HG03432 (cell line): ENCODE measurements around the gene RUVBL2.
"Not testable (repeated sequence)": the region's sequence is repeated elsewhere in the genome, so short reads cannot be mapped to it uniquely, and the experiment has no call there.

Source experiments
- ATAC-seq: cut with Tn5 transposase; IDR thresholded peaks from one replicate; pipeline ENCODE4 v1.9.1; 2021; ENCODE audit warnings: mild to moderate bottlenecking, moderate library complexity; ENCODE audit not compliant: unreplicated experiment

The RUVBL2 gene

DNA sequence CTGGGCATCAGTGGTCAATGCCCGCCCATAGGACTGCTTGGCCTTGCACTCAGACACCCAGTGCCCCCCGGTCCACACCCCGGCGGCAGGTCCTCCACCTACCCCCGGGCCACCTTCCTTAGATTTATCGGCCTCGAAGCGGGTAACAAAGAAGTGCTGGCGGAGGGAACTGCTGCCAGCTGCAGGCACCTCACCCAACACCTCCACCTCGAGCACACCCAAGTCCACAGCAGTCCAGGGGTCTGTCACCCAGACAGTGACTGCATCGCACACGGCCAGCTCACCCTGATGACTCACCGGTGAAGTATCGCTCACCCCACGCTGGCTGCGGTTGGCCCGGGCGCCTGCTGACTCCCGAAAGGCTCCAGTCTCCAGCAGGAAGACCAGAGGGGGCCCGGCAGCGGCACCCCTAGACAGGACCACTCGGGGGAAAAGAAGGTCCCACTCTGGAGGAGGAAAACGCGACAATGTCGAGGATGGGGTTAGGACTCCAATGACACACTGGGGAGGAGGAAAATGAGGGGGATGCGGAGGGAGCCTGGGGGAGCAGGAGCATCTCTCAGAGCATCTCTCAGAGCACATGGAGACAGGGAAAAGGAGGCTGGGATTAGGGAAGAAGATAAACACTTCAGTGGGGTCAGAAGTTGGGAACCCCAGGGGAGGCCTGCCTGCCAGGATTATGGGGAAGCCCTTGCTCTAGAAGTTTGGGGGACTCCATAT is 45.0 kb downstream of the RUVBL2 start:
- not testable (repeated sequence) for ATAC-seq

DNA sequence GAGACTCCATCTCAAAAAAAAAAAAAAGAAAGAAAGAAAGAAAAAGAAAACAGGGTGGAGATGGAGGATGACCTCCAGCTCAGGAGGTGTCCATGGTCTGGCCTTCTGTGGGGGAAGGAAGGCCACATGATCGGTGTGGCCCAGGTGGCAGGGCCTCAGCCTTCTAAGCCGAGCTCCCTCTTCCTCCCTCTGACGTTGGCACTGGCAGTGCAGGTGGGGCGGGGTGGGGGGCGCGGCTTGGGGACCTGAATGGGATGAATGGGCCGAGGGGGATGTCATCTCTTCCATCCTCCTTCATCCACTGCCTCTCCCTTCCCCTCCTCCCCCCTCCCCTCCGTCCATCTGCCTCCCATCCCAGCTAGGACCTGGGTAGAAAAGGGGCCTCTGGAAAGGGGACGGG is 46.0 kb downstream of the RUVBL2 start:
- not testable (repeated sequence) for ATAC-seq

DNA sequence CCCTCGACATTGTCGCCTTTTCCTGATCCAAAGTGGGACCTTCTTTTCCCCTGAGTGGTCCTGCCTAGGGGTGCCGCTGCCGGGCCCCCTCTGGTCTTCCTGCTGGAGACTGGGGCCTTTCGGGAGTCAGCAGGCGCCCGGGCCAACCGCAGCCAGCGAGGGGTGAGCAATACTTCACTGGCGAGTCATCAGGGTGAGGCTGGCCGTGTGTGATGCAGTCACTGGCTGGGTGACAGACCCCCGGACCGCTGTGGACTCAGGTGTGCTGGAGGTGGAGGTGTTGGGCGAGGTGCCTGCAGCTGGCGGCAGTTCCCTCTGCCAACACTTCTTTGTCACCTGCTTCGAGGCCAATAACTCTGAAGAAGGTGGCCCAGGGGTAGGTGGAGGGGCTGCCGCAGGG is 48.5 kb downstream of the RUVBL2 start:
- ATAC-seq: no peak

DNA sequence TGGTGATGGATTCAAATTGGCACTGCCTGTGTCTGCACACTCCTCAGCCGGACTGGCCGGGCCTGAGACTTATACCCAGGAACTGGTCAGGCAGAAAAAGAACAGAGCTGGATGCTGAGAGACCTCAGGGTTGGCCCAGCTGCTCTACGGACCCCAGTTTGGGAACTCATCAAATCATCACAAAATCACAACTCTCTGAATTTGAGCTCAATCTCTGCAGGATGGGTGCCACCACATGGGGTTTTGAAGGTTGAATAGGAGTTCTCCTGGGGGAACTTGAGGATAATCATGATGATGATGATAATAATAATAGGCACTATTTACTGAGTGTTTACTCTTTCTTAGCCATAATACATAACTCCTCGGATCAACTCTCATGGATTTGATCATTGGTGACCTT is 49.0 kb downstream of the RUVBL2 start:
- ATAC-seq: not testable (repeated sequence)

DNA sequence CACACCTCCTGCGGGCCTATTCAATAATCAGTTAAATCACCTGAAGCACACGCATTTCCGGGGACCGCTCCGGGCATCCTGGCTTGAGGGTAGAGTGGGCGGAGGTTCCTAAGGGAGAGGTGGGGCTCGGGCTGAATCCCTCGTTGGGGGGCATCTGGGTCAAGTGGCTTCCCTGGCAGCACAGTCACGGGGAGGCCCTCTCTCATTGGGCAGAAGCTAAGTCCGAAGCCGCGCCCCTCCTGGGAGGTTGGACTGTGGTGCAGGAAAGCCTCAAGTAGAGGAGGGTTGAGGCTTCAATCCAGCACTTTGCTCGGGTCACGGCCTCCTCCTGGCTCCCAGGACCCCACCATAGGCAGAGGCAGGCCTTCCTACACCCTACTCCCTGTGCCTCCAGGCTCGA is 49.9 kb downstream of the RUVBL2 start, which contains the start of gene CGB5:
Gene CGB5 (plus strand): TSS at position 301 of the 400 bp plus-strand sequence. CDS start 362 bp downstream, outside the sequence.
- not testable (repeated sequence) for ATAC-seq

DNA sequence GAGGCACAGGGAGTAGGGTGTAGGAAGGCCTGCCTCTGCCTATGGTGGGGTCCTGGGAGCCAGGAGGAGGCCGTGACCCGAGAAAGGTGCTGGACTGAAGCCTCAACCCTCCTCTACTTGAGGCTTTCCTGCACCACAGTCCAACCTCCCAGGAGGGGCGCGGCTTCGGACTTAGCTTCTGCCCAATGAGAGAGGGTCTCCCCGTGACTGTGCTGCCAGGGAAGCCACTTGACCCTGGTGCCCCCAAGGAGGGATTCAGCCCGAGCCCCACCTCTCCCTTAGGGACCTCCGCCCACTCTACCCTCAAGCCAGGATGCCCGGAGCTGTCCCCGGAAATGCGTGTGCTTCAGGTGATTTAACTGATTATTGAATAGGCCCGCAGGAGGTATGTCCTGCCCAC is 55.3 kb downstream of the RUVBL2 start, which contains the start of gene CGB8:
Gene CGB8 (minus strand): TSS at position 101 of the 400 bp plus-strand sequence. CDS start 372 bp downstream, outside the sequence.
- ATAC-seq: not testable (repeated sequence)

DNA sequence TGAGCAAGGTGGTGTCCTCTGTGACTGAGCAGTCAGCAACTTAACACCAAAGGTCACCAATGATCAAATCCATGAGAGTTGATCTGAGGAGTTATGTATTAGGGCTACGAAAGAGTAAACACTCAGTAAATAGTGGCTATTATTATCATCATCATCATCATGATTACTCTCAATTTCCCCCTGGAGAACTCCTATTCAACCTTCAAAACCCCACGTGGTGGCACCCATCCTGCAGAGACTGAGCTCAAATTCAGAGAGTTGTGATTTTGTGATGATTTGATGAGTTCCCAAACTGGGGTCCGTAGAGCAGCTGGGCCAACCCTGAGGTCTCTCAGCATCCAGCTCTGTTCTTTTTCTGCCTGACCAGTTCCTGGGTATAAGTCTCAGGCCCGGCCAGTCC is 56.1 kb downstream of the RUVBL2 start:
- ATAC-seq: not testable (repeated sequence)

DNA sequence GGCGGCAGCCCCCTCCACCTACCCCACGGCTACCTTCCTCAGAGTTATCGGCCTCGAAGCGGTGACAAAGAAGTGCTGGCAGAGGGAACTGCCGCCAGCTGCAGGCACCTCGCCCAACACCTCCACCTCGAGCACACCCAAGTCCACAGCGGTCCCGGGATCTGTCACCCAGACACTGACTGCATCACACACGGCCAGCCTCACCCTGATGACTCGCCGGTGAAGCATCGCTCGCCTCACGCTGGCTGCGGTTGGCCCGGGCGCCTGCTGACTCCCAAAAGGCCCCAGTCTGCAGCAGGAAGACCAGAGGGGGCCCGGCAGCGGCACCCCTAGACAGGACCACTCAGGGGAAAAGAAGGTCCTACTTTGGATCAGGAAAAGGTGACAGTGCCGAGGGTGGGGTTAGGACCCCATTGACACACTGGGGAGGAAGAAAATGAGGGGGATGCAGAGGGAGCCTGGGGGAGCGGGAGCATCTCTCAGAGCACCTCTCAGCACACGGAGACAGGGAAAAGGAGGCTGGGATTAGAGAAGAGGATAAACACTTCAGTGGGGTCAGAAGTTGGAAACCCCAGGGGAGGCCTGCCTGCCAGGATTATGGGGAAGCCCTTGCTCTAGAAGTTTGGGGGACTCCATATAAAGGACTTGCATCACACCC is 56.8 kb downstream of the RUVBL2 start:
- not testable (repeated sequence) for ATAC-seq

DNA sequence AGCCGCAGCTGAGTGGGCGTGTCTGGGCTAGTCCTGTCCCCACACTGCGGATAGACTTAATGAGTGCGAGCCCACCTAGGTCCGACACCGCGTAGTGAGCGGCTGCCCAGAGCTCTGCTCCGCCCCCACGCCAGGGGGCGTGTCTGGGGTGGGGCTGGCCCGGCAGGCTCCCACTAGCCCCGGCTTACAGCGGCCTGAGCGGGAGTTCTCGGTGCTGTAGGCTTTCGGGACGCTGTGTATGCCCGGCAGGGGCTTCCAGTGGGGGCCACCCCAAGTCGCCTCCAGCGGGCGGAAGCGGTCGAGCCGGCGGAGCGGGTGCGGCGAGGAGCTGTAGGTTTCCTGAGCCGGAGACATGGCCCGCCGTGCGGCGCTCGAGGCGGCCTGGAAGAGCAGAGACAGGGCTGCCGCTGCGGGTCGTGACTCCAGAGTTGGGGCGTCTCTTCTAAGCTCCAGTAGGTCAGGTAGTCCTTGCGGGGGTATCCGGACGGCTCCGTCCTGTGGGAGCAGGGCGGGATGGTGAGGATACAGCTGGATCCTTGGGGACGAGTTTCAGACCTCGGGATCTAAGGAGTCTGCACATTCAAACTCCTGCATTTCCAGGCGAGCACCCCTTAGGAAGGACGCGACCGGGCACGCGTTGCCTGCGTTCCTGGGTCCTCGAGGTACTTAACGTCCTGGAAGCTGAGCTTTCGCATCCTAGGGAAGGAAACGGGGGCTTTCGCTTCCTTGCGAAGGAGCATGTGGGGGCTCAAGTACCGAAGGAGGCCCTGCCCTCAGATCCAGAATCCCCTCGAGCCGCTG is 62.6 kb downstream of the RUVBL2 start:
- no peak for ATAC-seq

DNA sequence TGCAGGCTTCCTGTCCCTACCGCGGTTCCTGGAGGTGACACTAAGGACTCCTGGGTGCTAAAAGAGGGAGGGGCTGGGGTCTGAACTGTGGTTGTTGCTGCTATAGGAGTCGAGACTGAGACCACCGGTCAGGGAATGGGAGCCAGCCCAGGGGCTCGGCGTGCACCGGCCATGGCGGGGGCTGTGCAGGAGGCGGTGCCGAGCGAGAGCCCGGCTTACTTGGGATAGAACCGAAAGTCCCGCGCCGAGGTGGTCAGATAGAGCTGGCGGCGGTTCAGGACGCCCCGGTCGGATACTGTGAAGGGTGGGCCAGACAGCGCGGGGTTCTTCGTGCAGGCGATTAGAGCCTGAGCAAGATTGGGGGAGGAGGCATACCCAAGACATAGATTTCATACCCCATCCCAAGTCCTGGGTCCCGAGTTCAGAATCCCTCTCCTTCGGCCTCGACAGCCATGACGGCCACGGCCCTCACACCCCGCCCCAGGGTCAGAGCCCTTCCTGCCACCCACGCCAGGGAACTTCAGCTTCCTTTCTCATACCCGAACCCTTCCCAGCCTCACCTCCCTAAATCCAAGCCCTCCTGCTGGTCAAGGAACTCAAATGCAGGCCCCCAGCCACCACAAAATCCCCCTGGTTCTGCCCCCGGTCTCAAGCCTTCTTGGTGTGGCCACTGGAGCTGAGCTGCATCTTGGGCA is 63.4 kb downstream of the RUVBL2 start:
- ATAC-seq: not testable (repeated sequence)

DNA sequence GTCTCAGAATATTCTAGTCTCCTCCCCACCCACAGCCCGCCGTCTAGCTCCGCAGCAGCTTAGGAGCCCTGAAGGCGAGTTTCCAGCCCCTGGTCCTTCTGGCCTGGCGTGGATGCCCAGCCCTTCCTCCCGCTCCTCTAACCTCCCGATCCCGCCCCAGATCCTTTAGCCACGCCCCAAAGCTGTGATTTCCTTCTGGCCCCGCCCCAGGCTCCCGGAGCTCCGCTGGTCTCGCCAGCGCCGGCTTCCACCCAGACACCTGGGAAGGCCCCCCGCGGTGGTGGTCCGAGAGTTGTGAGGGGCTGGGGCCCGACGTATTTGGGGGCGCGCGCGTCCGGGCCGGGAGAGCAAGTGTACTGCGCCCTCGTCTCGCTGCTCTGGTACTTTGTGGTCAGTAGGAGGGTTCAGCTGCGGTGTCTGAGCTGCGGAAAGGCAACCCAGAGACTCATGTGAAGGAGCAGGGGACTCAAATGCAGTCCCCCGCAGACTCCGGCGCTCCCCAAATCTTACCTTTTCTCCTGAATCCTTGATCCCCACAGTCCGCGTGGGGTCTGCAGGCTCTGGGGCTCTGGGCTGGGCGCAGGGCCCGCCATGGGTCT is 64.0 kb downstream of the RUVBL2 start, which contains the start of gene CGB7:
Gene CGB7 (minus strand): TSS at position 114 of the 599 bp plus-strand sequence. CDS start 2,374 bp downstream, outside the sequence.
- no peak for ATAC-seq

DNA sequence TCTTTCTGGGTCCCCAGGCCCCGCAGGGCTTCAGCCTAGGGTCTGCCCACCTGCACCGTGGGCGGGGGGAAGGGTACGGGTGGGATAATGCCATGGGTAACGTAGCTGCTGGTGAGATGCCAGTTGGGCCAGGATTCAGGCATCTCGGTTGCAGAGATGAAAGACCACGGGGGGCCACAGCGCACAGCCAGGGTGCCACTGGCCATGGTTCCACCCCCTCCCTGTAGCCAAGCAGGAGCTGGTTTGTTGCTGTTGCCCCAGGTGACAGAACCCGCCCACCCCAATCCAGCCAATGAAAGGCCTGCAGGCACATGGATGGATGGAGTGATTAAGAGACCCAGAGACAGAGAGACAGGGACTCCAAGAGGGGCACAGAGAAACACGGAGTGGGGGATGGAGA is 64.9 kb downstream of the RUVBL2 start:
- ATAC-seq: no peak

DNA sequence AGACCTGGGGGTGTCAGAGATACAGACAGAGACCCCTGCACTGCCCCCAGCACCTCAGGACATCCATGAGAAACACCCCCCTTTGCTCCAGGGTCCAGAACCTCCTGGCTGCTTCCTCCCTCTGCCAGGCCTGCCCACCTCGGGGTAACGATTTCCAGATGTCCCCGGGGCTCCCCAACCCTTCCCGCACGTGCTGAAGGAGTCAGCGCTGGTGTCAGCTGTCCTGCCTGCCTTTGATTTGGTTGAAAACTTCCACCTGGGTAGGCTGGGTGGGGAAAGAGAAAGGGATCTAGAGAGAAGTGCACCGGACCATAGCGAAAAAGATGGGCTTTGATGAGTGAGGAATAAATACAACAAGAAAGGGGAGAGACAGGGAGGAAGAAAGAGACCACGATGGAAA is 65.4 kb downstream of the RUVBL2 start:
- ATAC-seq: no peak

DNA sequence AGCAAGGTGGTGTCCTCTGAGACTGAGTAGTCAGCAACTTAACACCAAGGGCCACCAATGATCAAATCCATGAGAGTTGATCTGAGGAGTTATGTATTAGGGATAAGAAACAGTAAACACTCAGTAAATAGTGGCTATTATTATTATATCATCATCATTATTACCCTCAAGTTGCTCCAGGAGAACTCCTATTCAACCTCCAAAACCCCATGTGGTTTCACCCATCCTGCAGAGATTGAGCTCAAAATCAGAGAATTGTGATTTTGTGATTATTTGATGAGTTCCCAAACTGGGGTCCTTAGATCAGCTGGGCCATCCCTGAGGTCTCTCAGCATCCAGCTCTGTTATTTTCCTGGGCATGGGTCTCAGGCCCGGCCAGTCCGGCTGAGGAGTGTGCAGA is 67.3 kb downstream of the RUVBL2 start:
- no peak for ATAC-seq

DNA sequence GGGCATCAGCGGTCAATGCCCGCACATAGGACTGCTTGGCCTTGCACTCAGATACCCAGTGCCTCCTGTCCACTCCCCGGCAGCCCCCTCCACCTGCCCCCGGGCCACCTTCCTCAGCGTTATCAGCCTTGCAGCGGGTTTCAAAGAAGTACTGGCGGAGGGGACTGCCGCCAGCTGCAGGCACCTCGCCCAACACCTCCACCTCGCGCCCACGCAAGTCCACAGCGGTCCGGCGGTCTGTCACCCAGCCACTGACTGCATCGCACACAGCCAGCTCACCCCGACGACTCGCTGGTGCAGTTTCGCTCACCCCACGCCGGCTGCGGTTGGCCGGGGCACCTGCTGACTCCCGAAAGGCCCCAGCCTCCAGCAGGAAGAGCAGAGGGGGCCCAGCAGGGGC is 67.8 kb downstream of the RUVBL2 start:
- no peak for ATAC-seq

DNA sequence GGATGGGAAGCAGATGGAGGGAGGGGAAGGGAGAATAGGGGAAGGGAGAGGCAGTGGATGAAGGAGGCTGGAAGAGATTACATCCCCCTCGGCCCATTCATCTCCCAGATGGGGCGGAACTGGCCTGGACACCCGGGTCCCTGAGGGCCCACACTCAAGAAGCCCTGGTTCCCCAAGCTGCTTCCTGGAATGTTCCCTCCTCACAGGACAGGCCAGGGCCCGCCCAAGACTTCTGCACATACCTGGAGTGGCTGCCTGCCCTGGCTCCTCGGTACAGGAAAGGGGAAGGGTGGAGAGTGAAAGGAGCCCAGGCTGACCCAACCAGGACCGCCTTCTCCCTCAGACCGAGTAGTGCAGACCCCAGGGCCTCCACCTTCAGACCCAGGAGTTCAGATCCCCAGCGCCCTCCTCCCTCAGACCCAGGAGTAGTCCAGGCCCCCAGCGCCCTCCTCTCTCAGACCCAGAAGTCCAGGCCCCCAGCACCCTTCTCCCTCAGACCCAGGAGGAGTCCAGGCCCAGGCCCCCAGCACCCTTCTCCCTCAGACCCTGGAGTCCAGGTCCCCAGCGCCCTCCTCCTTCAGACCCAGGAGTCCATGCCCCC is 70.4 kb downstream of the RUVBL2 start:
- ATAC-seq: no peak

DNA sequence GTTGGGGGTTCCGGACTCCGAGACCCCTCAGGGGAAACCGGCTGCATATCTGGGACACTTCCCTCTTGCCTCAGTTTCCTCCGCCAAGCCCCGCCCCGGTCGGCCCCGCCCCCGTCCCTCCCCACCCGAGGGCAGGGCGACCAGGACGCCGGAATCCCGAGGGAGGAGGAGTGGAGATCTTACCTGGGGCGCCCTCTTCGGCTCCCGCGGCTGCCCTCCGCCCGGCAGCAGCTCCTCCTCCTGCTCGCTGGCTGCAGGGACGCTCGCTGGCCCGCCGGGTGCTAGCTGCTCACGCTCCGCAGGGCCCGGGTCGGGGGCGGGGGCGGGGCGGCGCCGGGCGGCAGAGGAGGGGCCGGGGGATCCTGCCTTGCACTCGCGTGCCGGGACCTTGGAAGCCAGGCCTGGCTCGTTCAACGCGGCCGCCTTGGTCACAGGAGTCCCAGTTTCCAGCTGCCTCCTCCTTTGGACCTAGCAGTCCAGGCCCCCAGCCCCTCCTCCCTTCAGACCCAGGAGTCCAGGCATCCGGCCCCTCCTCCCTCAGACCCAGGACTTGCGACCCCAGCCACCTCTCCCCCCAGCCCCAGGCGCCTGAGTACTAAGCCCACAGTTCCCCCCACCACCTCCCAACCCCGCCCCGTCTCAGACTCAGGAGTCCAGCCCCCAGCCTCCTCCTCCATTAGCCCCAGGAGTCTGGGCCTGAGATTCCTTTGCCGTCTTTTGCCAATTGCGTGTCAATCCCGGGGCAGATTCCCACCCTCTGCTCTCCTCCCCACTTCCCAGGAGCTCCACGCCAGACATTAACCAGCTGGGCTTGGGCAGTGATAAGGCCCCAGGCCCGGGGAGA is 71.3 kb downstream of the RUVBL2 start, which contains the start of gene NTF4:
Gene NTF4 (minus strand): TSS at position 51 of the 844 bp plus-strand sequence. CDS start 2,821 bp downstream, outside the sequence.
- no peak for ATAC-seq
